CD4-positive, alpha-beta T cell treated with Interleukin-10 for 1 hour (primary cell): ENCODE data around the gene GRIN2A.

Experiments used
- DNase-seq: peaks from one replicate; pipeline ENCODE4 v3.0.0-alpha.2; 2020

GRIN2A gene

GRCh38 chr16:10128397-10129258 lies 53.6 kb downstream of the GRIN2A start:
- DNase-seq: no peak

- DNase-seq: no peak
Measured at GRCh38 chr16:10126686-10127085, 55.5 kb downstream of the GRIN2A start.

- DNase-seq: no peak
Measured at GRCh38 chr16:10123141-10123540, 59.1 kb downstream of the GRIN2A start.

DNA sequence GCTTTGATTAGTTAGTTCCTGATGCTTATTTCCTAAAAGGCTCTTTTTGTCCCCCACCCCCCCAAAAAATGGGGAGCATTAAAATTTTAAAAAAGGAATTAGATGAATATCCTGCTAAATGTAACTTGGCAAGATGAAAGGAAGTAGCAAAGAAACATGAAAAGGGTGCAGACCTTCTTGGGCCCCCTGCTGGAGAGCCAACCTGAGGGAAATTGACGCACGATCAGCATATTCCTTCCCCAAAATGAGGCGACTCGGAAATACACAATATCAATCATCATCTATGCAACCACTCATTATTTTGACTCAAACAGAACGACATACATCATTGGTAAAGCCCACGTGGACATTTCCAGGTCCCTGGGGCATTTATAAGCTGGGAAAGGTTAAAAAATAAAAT lies 59.7 kb downstream of the GRIN2A start:
- no peak for DNase-seq

DNA sequence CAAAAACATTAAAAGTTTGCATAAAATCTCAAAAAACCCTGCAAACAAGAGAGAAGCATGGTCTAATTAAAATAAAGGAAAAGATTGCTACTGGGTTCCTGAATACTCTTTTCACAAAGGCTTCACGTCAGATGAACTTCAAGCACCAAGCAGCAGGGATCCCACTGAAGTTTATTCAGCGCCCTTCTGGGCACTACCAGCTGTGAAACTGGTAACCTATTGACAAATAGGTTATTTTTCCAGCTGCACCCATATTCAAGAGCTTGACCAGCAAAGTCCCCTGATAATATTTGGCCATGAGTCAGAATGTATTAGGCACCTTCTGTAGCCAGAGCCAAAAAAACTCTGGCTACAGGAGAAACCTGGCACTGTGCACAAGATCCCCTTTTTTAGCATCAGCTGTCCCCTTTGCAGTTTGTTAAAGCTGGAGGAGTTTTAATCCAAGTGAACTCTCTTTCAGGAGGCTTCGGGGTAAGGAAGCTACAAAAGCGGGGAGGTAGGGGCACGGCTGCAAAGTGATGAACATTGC lies 60.3 kb downstream of the GRIN2A start:
- no peak for DNase-seq

GRCh38 chr16:10121491-10121890 lies 60.7 kb downstream of the GRIN2A start:
- no peak for DNase-seq

GRCh38 chr16:10120953-10121352 lies 61.3 kb downstream of the GRIN2A start:
- DNase-seq: no peak

GRCh38 chr16:10114409-10114808 lies 67.8 kb downstream of the GRIN2A start:
- DNase-seq: no peak

DNA sequence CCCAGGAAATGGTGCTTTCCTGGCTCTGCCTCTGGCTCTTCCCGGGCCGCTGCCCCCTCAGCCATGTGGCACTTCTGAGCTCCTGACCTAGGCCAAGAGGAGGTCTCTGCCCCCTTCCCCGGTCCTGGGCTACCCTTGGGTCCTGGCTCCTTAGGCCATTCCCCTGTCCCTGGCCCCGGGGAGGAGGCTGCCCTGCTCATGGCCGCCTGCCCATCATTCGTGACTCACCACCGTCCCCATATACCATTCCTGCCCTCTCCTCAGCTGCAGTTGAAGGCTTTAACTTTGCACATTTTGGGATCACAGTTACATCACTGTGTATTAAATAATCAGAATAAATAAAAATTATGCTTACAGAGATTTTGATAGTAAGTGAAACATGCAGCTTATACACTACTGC lies 69.0 kb downstream of the GRIN2A start:
- DNase-seq: no peak

DNA sequence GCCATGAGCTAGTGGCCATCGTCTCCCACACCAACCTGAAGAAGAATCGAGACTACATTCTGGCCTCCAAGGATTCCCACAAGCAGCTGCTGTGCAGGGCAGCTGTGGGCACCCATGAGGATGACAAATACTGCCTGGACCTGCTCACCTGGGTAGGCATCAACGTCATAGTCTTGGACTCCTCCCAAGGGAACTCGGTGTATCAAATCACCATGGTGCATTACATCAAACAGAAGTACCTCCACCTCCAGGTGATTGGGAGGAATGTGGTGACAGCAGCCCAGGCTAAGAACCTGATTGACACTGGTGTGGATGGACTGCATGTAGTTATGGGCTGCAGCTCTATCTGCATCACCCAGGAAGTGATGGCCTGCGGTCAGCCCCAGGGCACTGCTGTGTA lies 70.2 kb downstream of the GRIN2A start:
- DNase-seq: no peak

- DNase-seq: no peak
Measured at GRCh38 chr16:10111156-10111761, 71.0 kb downstream of the GRIN2A start.

GRCh38 chr16:10110552-10110951 lies 71.7 kb downstream of the GRIN2A start:
- no peak for DNase-seq

DNA sequence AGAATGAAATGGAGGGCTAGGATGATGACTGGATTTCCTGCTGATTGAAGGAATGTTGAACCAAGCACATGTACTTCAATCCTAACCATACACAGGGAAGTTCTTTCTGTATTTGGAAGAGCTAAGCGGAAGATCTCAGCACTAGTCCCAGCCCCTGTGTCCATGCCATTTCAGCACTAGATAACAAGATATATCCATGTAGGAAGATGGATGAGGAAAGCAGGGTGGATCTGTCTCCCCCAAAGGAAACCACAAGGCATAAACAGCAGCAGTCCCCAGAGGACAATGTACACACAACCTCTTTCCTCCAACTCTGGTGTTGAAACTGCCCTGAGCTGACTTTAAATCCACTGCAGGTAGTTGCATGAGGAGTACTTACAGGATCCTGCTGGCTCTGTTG lies 75.1 kb downstream of the GRIN2A start:
- no peak for DNase-seq

DNA sequence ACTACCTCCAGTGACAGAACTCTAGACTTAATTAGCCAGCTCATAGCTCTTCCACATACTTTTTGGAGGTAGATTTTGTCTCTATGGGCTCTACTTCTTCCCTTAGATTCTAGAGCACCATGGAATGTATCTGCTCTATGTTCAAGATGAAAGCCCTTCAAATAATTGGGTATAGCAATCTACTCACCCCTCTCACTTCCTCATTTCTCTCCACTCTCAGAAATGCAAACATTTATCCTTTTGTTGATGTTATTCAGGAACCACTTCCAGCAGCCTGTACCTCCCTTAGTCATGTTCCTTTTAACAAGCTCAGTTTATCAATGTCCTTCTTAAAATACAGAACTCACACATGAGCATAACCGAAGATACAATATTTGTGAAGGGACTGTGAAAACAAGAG lies 78.5 kb downstream of the GRIN2A start:
- no peak for DNase-seq

GRCh38 chr16:10103118-10103517 lies 79.1 kb downstream of the GRIN2A start:
- DNase-seq: no peak

DNA sequence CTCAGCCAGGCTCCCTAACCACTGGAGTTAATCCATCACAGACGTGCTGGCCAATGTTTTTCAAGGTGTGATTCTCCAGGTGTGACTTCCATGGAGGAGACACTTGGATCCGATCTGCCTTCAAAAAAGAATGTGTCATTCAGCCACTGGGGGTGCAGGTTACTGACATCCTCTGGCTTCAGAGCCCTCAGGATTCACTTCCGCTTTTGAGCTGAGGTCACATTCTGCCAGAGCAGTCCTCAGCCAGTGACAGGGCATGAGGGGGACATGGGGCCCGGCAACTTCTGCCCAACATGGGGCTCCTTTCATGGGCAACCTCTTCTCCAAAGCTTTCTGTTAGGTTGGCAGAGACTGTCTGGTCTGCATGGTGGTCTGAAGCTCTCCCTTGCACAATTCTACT lies 81.4 kb downstream of the GRIN2A start:
- no peak for DNase-seq

DNA sequence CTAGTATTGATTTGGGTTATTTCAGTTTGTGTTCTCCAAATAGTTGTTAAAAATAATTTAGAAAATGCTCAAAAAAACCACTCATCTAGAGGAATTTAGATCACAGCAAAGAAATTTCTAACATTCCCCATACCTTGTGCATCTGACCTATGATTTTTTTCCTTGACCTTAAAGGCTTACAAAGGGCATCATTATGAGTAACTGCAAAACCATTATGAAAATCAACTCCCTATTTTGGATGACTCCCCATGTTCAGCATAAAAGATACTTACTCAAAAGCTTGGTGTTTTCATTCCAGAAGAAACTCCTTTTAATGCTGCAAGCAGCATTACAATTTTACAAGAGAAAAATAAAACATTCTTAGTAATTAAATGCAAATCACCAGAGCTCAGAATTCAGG lies 83.2 kb downstream of the GRIN2A start:
- no peak for DNase-seq

- no peak for DNase-seq
Measured at GRCh38 chr16:10097271-10097670, 85.0 kb downstream of the GRIN2A start.

- DNase-seq: no peak
Measured at GRCh38 chr16:10093576-10093975, 88.7 kb downstream of the GRIN2A start.

- no peak for DNase-seq
Measured at GRCh38 chr16:10090816-10091215, 91.4 kb downstream of the GRIN2A start.

- DNase-seq: no peak
Measured at GRCh38 chr16:10088380-10088793, 93.8 kb downstream of the GRIN2A start.

DNA sequence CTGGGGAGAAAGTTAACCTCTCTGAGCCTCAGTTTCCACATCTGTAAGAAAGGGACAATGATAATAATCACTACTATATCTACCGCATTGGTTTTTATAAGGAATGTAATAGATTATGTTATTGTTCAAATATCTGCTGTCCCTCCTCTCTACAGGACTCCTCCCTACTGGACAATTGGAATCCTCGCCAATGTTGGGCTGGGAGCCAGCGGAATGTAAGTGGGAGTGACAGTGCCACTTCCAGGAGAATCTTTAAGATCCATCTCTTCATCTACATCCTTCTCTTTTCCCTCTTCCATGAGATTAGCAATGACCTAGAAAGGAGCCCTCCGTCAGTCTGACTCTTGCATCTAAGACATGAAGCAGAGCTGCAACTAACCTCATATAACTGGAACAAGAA lies 95.1 kb downstream of the GRIN2A start:
- DNase-seq: no peak

DNA sequence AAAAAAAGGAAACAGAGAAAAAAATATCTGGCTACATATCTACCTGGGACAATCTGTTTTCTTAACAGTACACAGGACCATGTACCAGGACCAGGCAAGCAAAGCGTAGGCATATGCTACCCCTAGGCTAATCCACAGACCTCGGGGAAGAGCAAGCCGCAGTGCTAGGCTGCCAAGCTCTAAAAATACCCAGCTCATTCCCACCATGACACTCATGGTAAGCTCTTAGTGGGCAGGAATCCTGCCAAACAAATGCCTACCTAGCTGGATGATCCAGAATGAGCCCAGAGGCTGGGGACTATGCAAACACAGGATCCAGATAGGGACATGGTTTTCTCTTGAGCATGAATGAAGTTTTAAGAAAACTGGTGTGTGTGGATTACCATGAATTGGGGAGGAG lies 95.6 kb downstream of the GRIN2A start:
- DNase-seq: no peak

DNA sequence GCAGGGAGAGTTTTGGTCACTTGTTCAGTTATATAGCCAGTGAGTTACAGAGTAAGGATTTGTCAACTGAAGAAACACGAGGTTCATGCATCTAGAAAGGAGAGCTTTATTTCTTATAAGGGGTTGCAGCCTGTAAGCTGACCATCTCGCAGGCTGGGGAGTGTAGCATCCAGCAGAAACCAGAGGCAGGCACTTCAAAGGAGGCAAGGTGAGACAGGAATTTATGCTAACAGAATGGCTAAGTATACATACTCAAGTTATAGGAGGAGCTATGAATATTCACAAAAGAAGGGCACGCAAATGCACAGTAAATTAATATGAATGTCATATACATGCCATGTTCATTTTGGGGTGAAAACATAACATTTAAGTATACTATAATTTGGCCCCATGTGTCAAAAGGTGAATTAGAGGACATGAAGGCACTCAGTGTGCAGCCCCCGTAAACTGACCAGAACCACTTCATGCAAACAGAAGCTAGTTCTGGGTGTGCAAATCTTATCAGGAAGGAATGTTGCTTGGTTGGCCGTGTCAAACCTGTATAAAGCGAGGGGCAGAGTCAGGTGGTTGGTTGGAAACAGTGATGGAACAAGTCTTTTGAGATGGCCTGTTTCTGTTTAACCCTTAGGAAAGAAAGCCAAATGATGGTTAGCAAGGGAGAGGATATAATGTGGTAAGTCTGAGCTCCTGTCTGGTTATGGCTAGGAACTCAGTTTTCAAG lies 97.0 kb downstream of the GRIN2A start:
- no peak for DNase-seq
